GM18511 (cell line): ENCODE measurements around the gene CNTN5.

ENCODE experiments used
- ATAC-seq: cut with Tn5 transposase; IDR thresholded peaks from one replicate; pipeline ENCODE4 v1.9.1; 2021; ENCODE audit warnings: mild to moderate bottlenecking, moderate library complexity; ENCODE audit not compliant: unreplicated experiment

CNTN5 gene

GRCh38 chr11:100013011-100013410, 992.3 kb downstream of the CNTN5 start:
- no peak for ATAC-seq

GRCh38 chr11:100031973-100032372, 1011.2 kb downstream of the CNTN5 start:
- ATAC-seq, result peak; percentile 52

- no peak for ATAC-seq
These were observed 1040.3 kb downstream of the CNTN5 start for GRCh38 chr11:100061006-100061405.

GRCh38 chr11:100066399-100066798, 1045.7 kb downstream of the CNTN5 start:
- no peak for ATAC-seq

GRCh38 chr11:100068116-100068515, 1047.4 kb downstream of the CNTN5 start:
- no peak for ATAC-seq

GRCh38 chr11:100072131-100072530, 1051.4 kb downstream of the CNTN5 start:
- ATAC-seq, result no peak

GRCh38 chr11:100080381-100080780, 1059.6 kb downstream of the CNTN5 start:
- ATAC-seq, result no peak

- no peak for ATAC-seq
These were observed 1060.1 kb downstream of the CNTN5 start for GRCh38 chr11:100080821-100081220.

- no peak for ATAC-seq
These were observed 1072.9 kb downstream of the CNTN5 start for GRCh38 chr11:100093698-100094097.

GRCh38 chr11:100094121-100094865, 1073.5 kb downstream of the CNTN5 start:
- ATAC-seq, result no peak

- ATAC-seq, result no peak
These were observed 1075.1 kb downstream of the CNTN5 start for GRCh38 chr11:100095809-100096208.

- ATAC-seq, result no peak
These were observed 1077.8 kb downstream of the CNTN5 start for GRCh38 chr11:100098560-100098959.

- ATAC-seq, result no peak
These were observed 1084.7 kb downstream of the CNTN5 start for GRCh38 chr11:100105255-100105981.

GRCh38 chr11:100105982-100106358, 1085.2 kb downstream of the CNTN5 start:
- no peak for ATAC-seq

GRCh38 chr11:100119176-100119575, 1098.4 kb downstream of the CNTN5 start:
- ATAC-seq, result no peak

GRCh38 chr11:100133114-100133513, 1112.4 kb downstream of the CNTN5 start:
- ATAC-seq, result no peak

- no peak for ATAC-seq
These were observed 1120.5 kb downstream of the CNTN5 start for GRCh38 chr11:100141201-100141600.

GRCh38 chr11:100151944-100152343, 1131.2 kb downstream of the CNTN5 start:
- ATAC-seq, result no peak

GRCh38 chr11:100152766-100153165, 1132.0 kb downstream of the CNTN5 start:
- ATAC-seq, result no peak

GRCh38 chr11:100163471-100163870, 1142.7 kb downstream of the CNTN5 start:
- no peak for ATAC-seq

GRCh38 chr11:100174881-100175280, 1154.1 kb downstream of the CNTN5 start:
- ATAC-seq, result no peak

GRCh38 chr11:100176456-100176855, 1155.7 kb downstream of the CNTN5 start:
- no peak for ATAC-seq
